T-helper 2 cell (primary cell): ENCODE results near the gene EGFR.
"Not testable (repeated sequence)": the region's sequence is repeated elsewhere in the genome, so short reads cannot be mapped to it uniquely, and the experiment has no call there.

Experiments
- DNase-seq, 5 experiments: peaks; one replicate each; pipeline versions ENCODE4 v3.0.0 to v3.0.0-alpha.2; 2012 to 2022

The EGFR gene

GRCh38 chr7:55013851-55014250 is 5.0 kb upstream of the EGFR start:
- no peak for DNase-seq

- no peak for DNase-seq
These were observed 2.6 kb upstream of the EGFR start for GRCh38 chr7:55016061-55016745.

GRCh38 chr7:55016746-55017090 is 2.1 kb upstream of the EGFR start:
- no peak for DNase-seq

GRCh38 chr7:55017841-55018240 is 976 bp upstream of the EGFR start:
- DNase-seq = no peak

GRCh38 chr7:55019191-55019690 is 424 bp downstream of the EGFR start:
- no peak for DNase-seq

- no peak for DNase-seq
These were observed 1.1 kb downstream of the EGFR start for GRCh38 chr7:55019691-55020465.

GRCh38 chr7:55020466-55020871 is 1.7 kb downstream of the EGFR start:
- no peak for DNase-seq

GRCh38 chr7:55021053-55021452 is 2.2 kb downstream of the EGFR start:
- DNase-seq = no peak

GRCh38 chr7:55022002-55022985 is 3.5 kb downstream of the EGFR start:
- DNase-seq = no peak

GRCh38 chr7:55023841-55024505 is 5.2 kb downstream of the EGFR start:
- DNase-seq = no peak

- no peak for DNase-seq
These were observed 6.0 kb downstream of the EGFR start for GRCh38 chr7:55024776-55025175.

GRCh38 chr7:55026086-55026790 is 7.4 kb downstream of the EGFR start:
- DNase-seq = no peak

GRCh38 chr7:55026867-55027490 is 8.2 kb downstream of the EGFR start:
- DNase-seq = no peak

- no peak for DNase-seq
These were observed 9.2 kb downstream of the EGFR start for GRCh38 chr7:55028011-55028410.

- no peak for DNase-seq
These were observed 11.5 kb downstream of the EGFR start for GRCh38 chr7:55030314-55030713.

GRCh38 chr7:55031075-55031474 is 12.3 kb downstream of the EGFR start:
- DNase-seq = no peak

GRCh38 chr7:55032069-55032699 is 13.4 kb downstream of the EGFR start:
- DNase-seq = no peak

GRCh38 chr7:55033236-55033846 is 14.5 kb downstream of the EGFR start:
- no peak for DNase-seq

- no peak for DNase-seq
These were observed 16.0 kb downstream of the EGFR start for GRCh38 chr7:55034776-55035175.

GRCh38 chr7:55035410-55035809 is 16.6 kb downstream of the EGFR start:
- DNase-seq = not testable (repeated sequence)
